ENCODE data around the gene CDC14A.

Gene CDC14A

DNA sequence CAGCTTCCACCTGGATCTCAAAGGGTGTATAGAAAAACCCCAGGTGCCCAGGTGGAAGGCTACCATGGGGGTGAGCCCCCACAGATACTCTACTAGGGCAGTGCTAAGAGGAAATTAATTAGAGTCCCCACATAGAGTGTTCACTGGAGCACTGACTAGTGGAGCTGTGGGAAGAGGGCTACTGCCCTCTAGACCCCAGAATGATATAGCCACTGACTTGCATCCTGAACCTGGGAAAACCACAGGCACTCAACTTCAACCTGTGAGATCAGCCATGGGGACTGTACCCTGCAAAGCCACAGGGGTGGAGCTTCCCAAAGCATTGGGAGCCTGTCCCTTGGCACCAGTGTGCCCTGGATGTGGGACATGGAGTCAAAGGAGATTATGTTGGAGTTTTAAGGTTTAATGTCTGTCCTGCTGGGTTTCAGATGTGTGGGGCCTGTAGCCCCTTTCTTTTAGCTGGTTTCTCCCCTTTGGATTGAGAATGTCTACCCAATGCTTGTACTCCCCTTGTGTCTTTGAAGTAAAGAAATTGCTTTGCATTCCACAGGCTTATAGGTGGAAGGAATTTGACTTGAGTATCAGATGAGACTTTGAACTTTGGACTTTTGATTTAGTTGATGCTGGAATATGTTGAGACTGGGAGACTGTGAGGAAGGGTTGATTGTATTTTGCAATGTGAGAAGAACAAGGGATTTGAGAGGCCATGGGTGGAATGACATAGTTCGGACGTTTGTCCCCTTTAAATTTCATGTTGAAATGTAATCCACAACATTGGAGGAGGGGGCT is 31.8 kb upstream of the CDC14A start:
- Histone ChIP-seq H3K27me3 (ENCODE audit: insufficient read depth, low read depth, severe bottlenecking) (no peaks in the 10 kb centered on the region), H3K4me3 (ENCODE audit: low read depth, low read length) (no peak overlapping the region), H3K27ac (no peak overlapping the region), H3K9me3 (ENCODE audit: severe bottlenecking) (peaks cover 4% of the 10 kb centered on the region), H3K36me3 (no peaks in the 10 kb centered on the region)
- no peak for TF ChIP-seq CTCF (IDR thresholded peaks at IDR 0.05; ENCODE audit: low read depth, low read length)
- no peak for DNase-seq

- no peak overlapping the region for H3K27ac ChIP-seq
- H3K27me3 ChIP-seq (ENCODE audit: insufficient read depth, low read depth, severe bottlenecking) = no peaks in the 10 kb centered on the region
- TF ChIP-seq CTCF (IDR thresholded peaks at IDR 0.05; ENCODE audit: low read depth, low read length) = no peak
- no peak for DNase-seq
- no peaks in the 10 kb centered on the region for H3K36me3 ChIP-seq
- H3K4me3 ChIP-seq (ENCODE audit: low read depth, low read length) = no peak overlapping the region
- H3K9me3 ChIP-seq (ENCODE audit: severe bottlenecking) = peaks cover 3% of the 10 kb centered on the region
These were observed 31.2 kb upstream of the CDC14A start for GRCh38 chr1:100321100-100321493.

DNA sequence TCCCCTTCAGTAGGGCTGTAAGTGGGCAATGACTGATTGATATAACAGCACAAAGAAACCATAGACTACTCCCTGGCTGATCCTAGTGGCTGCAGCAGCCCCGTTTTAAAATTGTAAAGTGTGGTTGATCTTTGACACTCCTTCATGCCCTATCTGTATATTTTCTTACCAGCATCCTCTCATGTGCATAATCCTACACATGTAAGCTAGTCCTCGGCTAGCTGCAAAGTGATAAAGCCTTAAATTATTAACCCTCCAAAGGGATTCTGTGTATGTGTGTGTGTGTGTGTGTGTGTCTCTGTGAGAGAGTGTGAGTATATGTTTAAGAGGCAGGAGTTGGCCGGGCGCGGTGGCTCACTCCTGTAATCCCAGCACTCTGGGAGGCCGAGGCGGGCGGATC is 30.8 kb upstream of the CDC14A start:
- Histone ChIP-seq H3K4me3 (ENCODE audit: low read depth, low read length) (no peak overlapping the region), H3K27ac (no peak overlapping the region), H3K36me3 (no peaks in the 10 kb centered on the region), H3K27me3 (ENCODE audit: insufficient read depth, low read depth, severe bottlenecking) (no peaks in the 10 kb centered on the region), H3K9me3 (ENCODE audit: severe bottlenecking) (peaks cover 3% of the 10 kb centered on the region)
- TF ChIP-seq CTCF (IDR thresholded peaks at IDR 0.05; ENCODE audit: low read depth, low read length) = no peak
- no peak for DNase-seq

- Histone ChIP-seq H3K4me3 (ENCODE audit: low read depth, low read length) (no peak overlapping the region), H3K27me3 (ENCODE audit: insufficient read depth, low read depth, severe bottlenecking) (no peaks in the 10 kb centered on the region), H3K27ac (no peak overlapping the region), H3K9me3 (ENCODE audit: severe bottlenecking) (no peaks in the 10 kb centered on the region), H3K36me3 (no peaks in the 10 kb centered on the region)
- no peak for TF ChIP-seq CTCF (IDR thresholded peaks at IDR 0.05; ENCODE audit: low read depth, low read length)
- no peak for DNase-seq
These were observed 29.7 kb upstream of the CDC14A start for GRCh38 chr1:100322436-100323211.

- Histone ChIP-seq H3K4me3 (ENCODE audit: low read depth, low read length) (no peak overlapping the region), H3K9me3 (ENCODE audit: severe bottlenecking) (no peaks in the 10 kb centered on the region), H3K27ac (no peak overlapping the region), H3K36me3 (no peaks in the 10 kb centered on the region), H3K27me3 (ENCODE audit: insufficient read depth, low read depth, severe bottlenecking) (no peaks in the 10 kb centered on the region)
- no peak for TF ChIP-seq CTCF (IDR thresholded peaks at IDR 0.05; ENCODE audit: low read depth, low read length)
- no peak for DNase-seq
These were observed 28.7 kb upstream of the CDC14A start for GRCh38 chr1:100323419-100324106.

All from WERI-Rb-1 (cell line).